Parathyroid adenoma (tissue), 2 donors: ENCODE data around the gene MAML2.

Experiments used
- H2AFZ ChIP-seq: fragments of 300-600 bp; sonication (generic); one replicate; pipeline ENCODE4 v1.7.0; 2017; ENCODE audit warnings: antibody characterized with exemption, mild to moderate bottlenecking
- H3K27ac ChIP-seq: fragments of 300-600 bp; sonication (generic); one replicate; pipeline ENCODE4 v1.7.0; 2017
- H3K27me3 ChIP-seq: fragments of 300-600 bp; sonication (generic); one replicate; pipeline ENCODE4 v1.7.0; 2017; ENCODE audit warnings: low read length; ENCODE audit not compliant: control insufficient read depth, insufficient read depth
- H3K36me3 ChIP-seq: fragments of 300-600 bp; sonication (generic); one replicate; pipeline ENCODE4 v1.7.0; 2017; ENCODE audit warnings: low read length; ENCODE audit not compliant: control insufficient read depth, insufficient read depth
- H3K4me1 ChIP-seq: fragments of 300-600 bp; sonication (generic); one replicate; pipeline ENCODE4 v1.7.0; 2017; ENCODE audit warnings: control low read depth
- H3K4me2 ChIP-seq: fragments of 300-600 bp; sonication (generic); one replicate; pipeline ENCODE4 v1.7.0; 2017; ENCODE audit warnings: low read length
- H3K4me3 ChIP-seq: fragments of 300-600 bp; sonication (generic); one replicate; pipeline ENCODE4 v1.7.0; 2017; ENCODE audit warnings: low read depth, low read length
- H3K79me2 ChIP-seq: fragments of 300-600 bp; sonication (generic); one replicate; pipeline ENCODE4 v1.7.0; 2017; ENCODE audit warnings: control low read depth
- H3K9ac ChIP-seq: fragments of 300-600 bp; sonication (generic); one replicate; pipeline ENCODE4 v1.7.0; 2017; ENCODE audit warnings: mild to moderate bottlenecking
- H3K9me3 ChIP-seq: fragments of 300-600 bp; sonication (generic); one replicate; pipeline ENCODE4 v1.7.0; 2017; ENCODE audit warnings: low read length; ENCODE audit not compliant: control insufficient read depth
- TF ChIP-seq, protein P1 (sequence below): fragments of 300-600 bp; sonication (generic); IDR thresholded peaks from one replicate; pipeline ENCODE4 v1.7.0; 2017; ENCODE audit warnings: antibody characterized with exemption, mild to moderate bottlenecking
- donor health status: primary hyperparathyroidism.

The MAML2 gene

DNA sequence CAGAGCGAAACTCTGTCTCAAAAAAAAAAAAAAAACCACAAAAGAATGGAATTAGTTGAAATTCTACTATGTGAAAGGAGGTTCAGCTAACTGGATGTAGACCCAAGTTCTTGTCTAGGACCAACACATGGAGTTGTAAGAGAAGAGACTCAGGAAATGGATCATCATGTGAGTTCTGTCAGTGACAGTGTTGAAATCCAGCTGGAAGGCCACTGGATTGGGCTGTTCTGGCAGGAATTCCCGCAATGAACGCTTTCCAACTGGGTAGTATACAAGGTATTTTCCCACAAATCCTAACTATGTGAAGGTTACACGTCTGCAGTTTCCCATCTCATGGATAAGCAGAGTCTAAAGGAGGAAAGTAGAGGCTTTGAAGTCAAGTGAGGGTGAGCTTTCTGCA lies 151.2 kb downstream of the MAML2 start:
- H2AFZ ChIP-seq = no peak overlapping the region
- TF ChIP-seq, protein P1, sequence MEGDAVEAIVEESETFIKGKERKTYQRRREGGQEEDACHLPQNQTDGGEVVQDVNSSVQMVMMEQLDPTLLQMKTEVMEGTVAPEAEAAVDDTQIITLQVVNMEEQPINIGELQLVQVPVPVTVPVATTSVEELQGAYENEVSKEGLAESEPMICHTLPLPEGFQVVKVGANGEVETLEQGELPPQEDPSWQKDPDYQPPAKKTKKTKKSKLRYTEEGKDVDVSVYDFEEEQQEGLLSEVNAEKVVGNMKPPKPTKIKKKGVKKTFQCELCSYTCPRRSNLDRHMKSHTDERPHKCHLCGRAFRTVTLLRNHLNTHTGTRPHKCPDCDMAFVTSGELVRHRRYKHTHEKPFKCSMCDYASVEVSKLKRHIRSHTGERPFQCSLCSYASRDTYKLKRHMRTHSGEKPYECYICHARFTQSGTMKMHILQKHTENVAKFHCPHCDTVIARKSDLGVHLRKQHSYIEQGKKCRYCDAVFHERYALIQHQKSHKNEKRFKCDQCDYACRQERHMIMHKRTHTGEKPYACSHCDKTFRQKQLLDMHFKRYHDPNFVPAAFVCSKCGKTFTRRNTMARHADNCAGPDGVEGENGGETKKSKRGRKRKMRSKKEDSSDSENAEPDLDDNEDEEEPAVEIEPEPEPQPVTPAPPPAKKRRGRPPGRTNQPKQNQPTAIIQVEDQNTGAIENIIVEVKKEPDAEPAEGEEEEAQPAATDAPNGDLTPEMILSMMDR = no peak
- no peak overlapping the region for H3K4me3 ChIP-seq
- no peaks in the 10 kb centered on the region for H3K36me3 ChIP-seq
- peaks cover 4% of the 10 kb centered on the region for H3K4me1 ChIP-seq
- no peaks in the 10 kb centered on the region for H3K9me3 ChIP-seq
- H3K79me2 ChIP-seq = peaks cover 4% of the 10 kb centered on the region
- no peaks in the 10 kb centered on the region for H3K27me3 ChIP-seq
- H3K27ac ChIP-seq = no peak overlapping the region
- H3K9ac ChIP-seq = no peak overlapping the region
- no peak overlapping the region for H3K4me2 ChIP-seq

DNA sequence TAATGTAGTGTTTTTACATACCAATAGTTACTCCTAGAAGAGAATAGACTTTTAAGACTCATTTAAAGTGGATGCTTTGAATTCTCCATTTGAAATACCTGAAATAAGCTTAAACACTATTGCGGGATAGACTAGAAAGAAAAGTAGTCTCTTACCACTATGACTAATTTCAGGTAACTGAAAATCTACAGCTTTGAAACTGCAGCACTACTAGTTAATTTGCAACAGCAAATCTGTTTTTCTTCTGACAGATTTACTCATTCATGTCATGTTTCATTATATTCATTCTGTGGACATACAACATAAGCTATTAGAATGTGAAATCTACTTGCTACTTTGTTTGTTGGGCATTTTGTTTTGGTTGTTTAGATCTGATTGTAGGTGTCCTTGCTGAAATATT lies 153.6 kb downstream of the MAML2 start:
- Histone ChIP-seq H3K4me3 (no peak overlapping the region), H3K79me2 (peaks cover 6% of the 10 kb centered on the region), H3K27me3 (no peaks in the 10 kb centered on the region), H3K36me3 (no peaks in the 10 kb centered on the region), H3K9me3 (no peaks in the 10 kb centered on the region), H3K27ac (no peak overlapping the region), H3K4me1 (no peaks in the 10 kb centered on the region), H3K4me2 (no peak overlapping the region), H3K9ac (no peak overlapping the region), H2AFZ (no peak overlapping the region)
- TF ChIP-seq, protein P1 = no peak

DNA sequence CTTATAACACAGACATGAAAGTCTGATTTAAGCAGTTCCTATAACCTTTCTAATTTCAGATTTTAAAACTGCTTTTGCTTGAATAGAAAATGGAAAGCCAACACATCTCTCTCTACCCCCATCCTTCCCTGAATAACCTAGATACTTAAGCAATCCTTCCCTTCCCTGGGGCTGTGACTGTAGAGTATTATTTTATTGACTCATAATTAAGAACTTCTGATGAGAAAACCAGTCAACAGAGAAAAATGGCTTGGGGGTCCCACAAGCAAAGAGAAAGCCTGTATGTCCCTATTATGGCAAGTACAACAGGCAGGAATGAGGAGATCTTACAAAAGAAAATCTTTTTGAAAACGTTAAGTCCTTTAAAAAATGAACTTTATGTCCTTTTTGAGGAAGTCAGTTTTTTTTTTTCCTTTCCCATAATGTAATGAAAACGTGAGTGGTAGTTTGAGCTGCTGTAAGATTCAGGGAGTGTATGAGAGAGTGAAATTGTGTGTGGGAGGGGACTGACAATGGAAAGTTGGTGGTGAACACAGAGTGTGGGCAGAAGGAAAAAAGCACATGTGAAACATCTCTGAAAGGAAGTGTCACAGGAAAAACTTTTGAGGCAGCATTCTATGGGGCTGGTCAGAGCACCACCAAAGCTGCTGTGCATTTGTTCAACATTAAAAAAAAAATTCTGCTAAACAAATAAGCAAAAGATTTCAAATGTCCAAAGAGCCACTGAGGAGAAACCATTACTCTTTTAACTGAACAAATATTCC lies 154.6 kb downstream of the MAML2 start:
- Histone ChIP-seq H3K36me3 (no peaks in the 10 kb centered on the region), H3K4me3 (no peak overlapping the region), H3K27me3 (no peaks in the 10 kb centered on the region), H3K9me3 (no peaks in the 10 kb centered on the region), H2AFZ (no peak overlapping the region), H3K9ac (no peak overlapping the region), H3K4me2 (no peak overlapping the region), H3K27ac (no peak overlapping the region), H3K4me1 (no peaks in the 10 kb centered on the region), H3K79me2 (peaks cover 6% of the 10 kb centered on the region)
- TF ChIP-seq, protein P1 = no peak

DNA sequence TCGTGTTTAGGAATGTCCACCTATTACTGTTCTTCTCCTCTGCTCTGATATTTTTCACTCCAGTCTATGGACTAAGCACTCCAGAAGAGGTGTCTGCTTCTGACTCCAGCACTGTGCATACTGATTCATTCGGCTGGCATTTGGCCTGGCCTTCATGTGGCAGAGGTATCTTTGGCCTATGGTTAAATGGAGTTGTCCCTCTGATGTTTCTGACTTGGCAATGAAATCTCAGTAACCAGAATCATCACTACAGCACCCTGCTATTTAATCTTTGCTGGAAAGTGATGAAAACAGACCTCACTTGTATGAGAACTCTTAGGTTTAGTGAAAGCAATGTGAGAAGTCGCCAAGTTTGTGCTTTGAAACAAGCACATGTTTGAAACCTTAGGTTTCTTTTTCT lies 155.2 kb downstream of the MAML2 start:
- Histone ChIP-seq H3K27me3 (no peaks in the 10 kb centered on the region), H3K4me2 (no peak overlapping the region), H3K27ac (no peak overlapping the region), H3K79me2 (peaks cover 6% of the 10 kb centered on the region), H3K36me3 (no peaks in the 10 kb centered on the region), H3K9ac (no peak overlapping the region), H3K4me3 (no peak overlapping the region), H3K9me3 (no peaks in the 10 kb centered on the region), H3K4me1 (no peaks in the 10 kb centered on the region), H2AFZ (no peak overlapping the region)
- TF ChIP-seq, protein P1 = no peak

DNA sequence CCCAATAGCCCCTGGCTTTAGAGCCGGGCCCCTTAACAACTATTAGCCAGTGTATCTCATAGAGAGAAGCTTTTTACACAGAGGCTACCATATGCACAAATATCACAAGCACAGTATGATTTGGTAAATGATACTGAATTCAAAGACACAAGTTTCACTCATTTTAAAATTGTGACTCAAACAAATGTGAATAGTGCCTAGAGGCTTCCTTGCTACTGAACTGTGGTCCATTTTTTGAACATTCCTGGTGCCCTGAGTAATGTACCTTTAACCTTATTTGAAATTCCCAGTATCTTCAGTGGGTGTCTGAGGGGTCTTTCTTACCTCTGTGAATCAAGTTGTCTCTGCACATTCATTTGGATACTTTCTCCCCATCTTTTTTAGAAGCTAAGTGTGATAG lies 156.2 kb downstream of the MAML2 start:
- Histone ChIP-seq H3K27me3 (no peaks in the 10 kb centered on the region), H3K4me3 (no peak overlapping the region), H3K36me3 (no peaks in the 10 kb centered on the region)

More for the DNA sequence above, 156.2 kb downstream of the MAML2 start:
- H3K27ac ChIP-seq = no peak overlapping the region
- H3K9me3 ChIP-seq = no peaks in the 10 kb centered on the region
- H3K9ac ChIP-seq = no peak overlapping the region
- H3K4me1 ChIP-seq = no peaks in the 10 kb centered on the region
- TF ChIP-seq, protein P1 = no peak
- no peak overlapping the region for H3K4me2 ChIP-seq
- H2AFZ ChIP-seq = no peak overlapping the region
- H3K79me2 ChIP-seq = peaks cover 6% of the 10 kb centered on the region
